HG03280 (cell line): ENCODE results near the gene APLP2.

Experiments used
- ATAC-seq: cut with Tn5 transposase; IDR thresholded peaks from one replicate; pipeline ENCODE4 v1.9.1; 2021; ENCODE audit warnings: mild to moderate bottlenecking, moderate library complexity; ENCODE audit not compliant: unreplicated experiment

Gene APLP2

GRCh38 chr11:130144861-130145281 lies 75.2 kb downstream of the APLP2 start:
- ATAC-seq = no peak

- no peak for ATAC-seq
Observed at GRCh38 chr11:130145311-130145812, 75.7 kb downstream of the APLP2 start.

- ATAC-seq = peak; percentile 56
Observed at GRCh38 chr11:130145975-130146776, 76.5 kb downstream of the APLP2 start.

- ATAC-seq = peak; percentile 36
Observed at GRCh38 chr11:130146796-130147195, 77.1 kb downstream of the APLP2 start.

GRCh38 chr11:130148796-130149326 lies 79.2 kb downstream of the APLP2 start:
- no peak for ATAC-seq

- peak; percentile 47 for ATAC-seq
Observed at GRCh38 chr11:130150790-130151189, 81.1 kb downstream of the APLP2 start.

- ATAC-seq = no peak
Observed at GRCh38 chr11:130151196-130151595, 81.5 kb downstream of the APLP2 start.

GRCh38 chr11:130156108-130157022 lies 86.7 kb downstream of the APLP2 start:
- no peak for ATAC-seq

GRCh38 chr11:130157101-130157500 lies 87.4 kb downstream of the APLP2 start:
- ATAC-seq = no peak

- no peak for ATAC-seq
Observed at GRCh38 chr11:130157840-130158239, 88.1 kb downstream of the APLP2 start.

GRCh38 chr11:130159139-130159538 lies 89.4 kb downstream of the APLP2 start:
- ATAC-seq = no peak

- no peak for ATAC-seq
Observed at GRCh38 chr11:130159657-130160497, 90.2 kb downstream of the APLP2 start, which contains the start of gene ST14. TSS of gene ST14 (plus strand) at chr11:130159782. CDS start at chr11:130159980, 198 bp downstream.

GRCh38 chr11:130160498-130161155 lies 90.9 kb downstream of the APLP2 start:
- ATAC-seq = no peak

- ATAC-seq = no peak
Observed at GRCh38 chr11:130161441-130162145, 91.9 kb downstream of the APLP2 start.

GRCh38 chr11:130162733-130163132 lies 93.0 kb downstream of the APLP2 start:
- no peak for ATAC-seq

GRCh38 chr11:130163346-130164220 lies 93.9 kb downstream of the APLP2 start:
- no peak for ATAC-seq

- no peak for ATAC-seq
Observed at GRCh38 chr11:130164221-130164570, 94.5 kb downstream of the APLP2 start.
